H1 (cell line): ENCODE results near the gene DYNC1I2. TPM values are rescaled to one million over a fixed set of nuclear protein-coding genes. Genes with fewer than 3 reads are reported as not detected.

Experiments
- CTCF ChIA-PET: fragments of 300-600 bp; sonication (Branson Sonifier 250); formaldehyde crosslinking; loops from one replicate; lab custom pipeline; 2021; ENCODE audit not compliant: partially characterized antibody; lab: Charles Lee
- POLR2A ChIA-PET: fragments of 300-600 bp; sonication (Branson Sonifier 250); formaldehyde crosslinking; loops from one replicate; lab custom pipeline; 2021; ENCODE audit warnings: inconsistent platforms; ENCODE audit not compliant: partially characterized antibody; lab: Charles Lee
- DNase-seq, 2 experiments: peaks; one replicate each; pipeline versions ENCODE4 v3.0.0 to v3.0.0-alpha.2; 2010 to 2022; ENCODE audit warnings: low spot score in 2 of 2, low read depth in 1 of 2, mixed read lengths in 1 of 2
- FAIRE-seq: peaks from 2 replicates; lab custom pipeline; 2011; peaks lifted over from hg19 to GRCh38; lab: Jason Lieb, UNC
- H2AFZ ChIP-seq: 2 replicates; pipeline ENCODE4 v1.8.1; 2012; ENCODE audit warnings: low read length, inconsistent platforms
- H2AK5ac ChIP-seq: 2 replicates; pipeline ENCODE4 v1.6.1; 2013; ENCODE audit warnings: low read depth, low read length
- H2BK120ac ChIP-seq: replicated peaks from 2 replicates; pipeline ENCODE3; 2013; ENCODE audit warnings: low read depth, low read length, inconsistent platforms
- H2BK12ac ChIP-seq: 2 replicates; pipeline ENCODE4 v1.6.1; 2013; ENCODE audit warnings: low read depth, low read length
- H2BK15ac ChIP-seq: 2 replicates; pipeline ENCODE4 v1.6.1; 2013; ENCODE audit warnings: low read length
- H2BK20ac ChIP-seq: 2 replicates; pipeline ENCODE4 v1.6.1; 2013; ENCODE audit warnings: low read length
- H2BK5ac ChIP-seq: 2 replicates; pipeline ENCODE4 v1.6.1; 2013; ENCODE audit warnings: low read depth, low read length
- H3K14ac ChIP-seq: 2 replicates; pipeline ENCODE4 v1.6.1; 2013; ENCODE audit warnings: inconsistent platforms; ENCODE audit not compliant: insufficient read length
- H3K18ac ChIP-seq: 2 replicates; pipeline ENCODE4 v1.6.1; 2013; ENCODE audit warnings: low read length; ENCODE audit errors: extremely low read depth
- H3K23ac ChIP-seq: 2 replicates; pipeline ENCODE4 v1.6.1; 2013; ENCODE audit warnings: inconsistent platforms; ENCODE audit not compliant: insufficient read length
- H3K23me2 ChIP-seq: 2 replicates; pipeline ENCODE4 v1.6.1; 2013; ENCODE audit warnings: low read depth, low read length
- H3K27ac ChIP-seq: 2 replicates; pipeline ENCODE4 v1.6.1; 2011; ENCODE audit warnings: low read depth, low read length, inconsistent platforms
- H3K27me3 ChIP-seq, 4 experiments: replicated peaks in 1 of 4; 1 replicate in 1 of 4; 2 replicates in 3 of 4; pipeline versions ENCODE4 v1.6.1 to v1.8.1; 2011 to 2013; ENCODE audit warnings: low read length in 3 of 4, mild to moderate bottlenecking in 3 of 4, inconsistent platforms in 2 of 4, mixed read lengths in 2 of 4, moderate library complexity in 1 of 4; ENCODE audit not compliant: control insufficient read depth in 3 of 4, insufficient read depth in 3 of 4; ENCODE audit errors: extremely low read depth in 1 of 4
- H3K36me3 ChIP-seq, 4 experiments: 2 replicates each; pipeline versions ENCODE4 v1.6.1 to v1.8.1; 2011 to 2013; ENCODE audit warnings: mild to moderate bottlenecking in 4 of 4, low read length in 3 of 4, moderate library complexity in 2 of 4, control low read depth in 1 of 4, inconsistent platforms in 1 of 4; ENCODE audit not compliant: insufficient read depth in 4 of 4, control insufficient read depth in 2 of 4
- H3K4ac ChIP-seq: replicated peaks from 2 replicates; pipeline ENCODE3; 2013; ENCODE audit warnings: low read length, low read depth, mixed read lengths, inconsistent platforms; ENCODE audit not compliant: insufficient read length
- H3K4me1 ChIP-seq, 4 experiments: replicated peaks in 1 of 4; 1 replicate in 1 of 4; 2 replicates in 3 of 4; pipeline versions ENCODE4 v1.6.1 to v1.8.1; 2011 to 2013; ENCODE audit warnings: low read length in 3 of 4, inconsistent platforms in 2 of 4, mixed read lengths in 1 of 4; ENCODE audit not compliant: insufficient read depth in 4 of 4, control insufficient read depth in 3 of 4
- H3K4me2 ChIP-seq, 2 experiments: 2 replicates each; pipeline versions ENCODE4 v1.6.1 to v1.8.1; 2011 to 2013; ENCODE audit warnings: low read depth in 2 of 2, low read length in 2 of 2, control low read depth in 1 of 2, inconsistent platforms in 1 of 2, mild to moderate bottlenecking in 1 of 2; ENCODE audit not compliant: insufficient read depth in 1 of 2
- H3K4me3 ChIP-seq, 4 experiments: fragments of 200-600, 300-600 bp in 1 of 4; sonication (generic), shearing (Covaris generic), sonication (Bioruptor Twin) in 1 of 4; 2 replicates each; pipeline versions ENCODE4 v1.5.1 to v1.8.1; 2011 to 2016; ENCODE audit warnings: low read length in 4 of 4, low read depth in 3 of 4, control low read depth in 2 of 4, inconsistent platforms in 2 of 4, mild to moderate bottlenecking in 2 of 4, mixed read lengths in 1 of 4, moderate library complexity in 1 of 4; ENCODE audit not compliant: insufficient read depth in 2 of 4; ENCODE audit errors: extremely low read depth in 1 of 4
- H3K56ac ChIP-seq: replicated peaks from 2 replicates; pipeline ENCODE3; 2013; ENCODE audit warnings: low read depth, mild to moderate bottlenecking, mixed read lengths, low read length, inconsistent platforms; ENCODE audit not compliant: insufficient read length
- H3K79me1 ChIP-seq: 2 replicates; pipeline ENCODE4 v1.6.1; 2013; ENCODE audit warnings: low read depth, low read length, control low read depth
- H3K79me2 ChIP-seq, 2 experiments: 2 replicates each; pipeline versions ENCODE4 v1.6.1 to v1.8.1; 2012 to 2013; ENCODE audit warnings: low read length in 2 of 2, mild to moderate bottlenecking in 2 of 2, inconsistent platforms in 1 of 2; ENCODE audit not compliant: insufficient read depth in 2 of 2, control insufficient read depth in 1 of 2
- H3K9ac ChIP-seq, 4 experiments: replicated peaks in 1 of 4; 1 replicate in 1 of 4; 2 replicates in 3 of 4; pipeline versions ENCODE4 v1.6.1 to v1.8.1; 2011 to 2013; ENCODE audit warnings: low read depth in 3 of 4, low read length in 3 of 4, control low read depth in 2 of 4, mild to moderate bottlenecking in 2 of 4, moderate library complexity in 2 of 4, inconsistent platforms in 1 of 4; ENCODE audit errors: extremely low read depth in 1 of 4
- H3K9me3 ChIP-seq, 2 experiments: 2 replicates each; pipeline versions ENCODE4 v1.6.1 to v1.8.1; 2012 to 2013; ENCODE audit warnings: mild to moderate bottlenecking in 2 of 2, moderate library complexity in 2 of 2, control low read depth in 1 of 2, inconsistent platforms in 1 of 2, low read depth in 1 of 2, low read length in 1 of 2, mixed read lengths in 1 of 2; ENCODE audit not compliant: insufficient read depth in 2 of 2
- H4K20me1 ChIP-seq, 2 experiments: replicated peaks in 1 of 2; 2 replicates each; pipeline versions ENCODE3 to v1.8.1; 2011 to 2013; ENCODE audit warnings: inconsistent platforms in 2 of 2, low read length in 2 of 2, mild to moderate bottlenecking in 1 of 2; ENCODE audit not compliant: insufficient read depth in 2 of 2, control insufficient read depth in 1 of 2
- H4K5ac ChIP-seq: 2 replicates; pipeline ENCODE4 v1.6.1; 2013; ENCODE audit warnings: low read length, low read depth, mixed read lengths, inconsistent platforms; ENCODE audit not compliant: insufficient read length
- H4K8ac ChIP-seq: 2 replicates; pipeline ENCODE4 v1.8.0; 2013; ENCODE audit warnings: mild to moderate bottlenecking, moderate library complexity, low read length, inconsistent platforms; ENCODE audit not compliant: insufficient read depth; ENCODE audit errors: extremely low read depth
- H4K91ac ChIP-seq: replicated peaks from 2 replicates; pipeline ENCODE3; 2013; ENCODE audit warnings: low read length, mixed read lengths, inconsistent platforms; ENCODE audit not compliant: insufficient read length
- BCL11A ChIP-seq, 2 experiments: IDR thresholded peaks; one replicate each; pipeline ENCODE4 v1.6.1; 2011; ENCODE audit warnings: low read depth in 2 of 2, low read length in 2 of 2, mild to moderate bottlenecking in 2 of 2
- CREB1 ChIP-seq: IDR thresholded peaks from 2 replicates; pipeline ENCODE4 v1.6.1; 2012; ENCODE audit warnings: inconsistent platforms
- FOSL1 ChIP-seq: IDR thresholded peaks from 2 replicates; pipeline ENCODE4 v1.6.1; 2011; ENCODE audit warnings: mild to moderate bottlenecking, low read depth, low read length, moderate library complexity; ENCODE audit not compliant: insufficient read depth
- HDAC6 ChIP-seq: IDR thresholded peaks from one replicate; pipeline ENCODE4 v1.7.1; 2012; ENCODE audit warnings: low read depth, mild to moderate bottlenecking, inconsistent platforms, low read length, moderate library complexity
- SAP30 ChIP-seq: fragments of 300-600 bp; sonication (generic); IDR thresholded peaks from 2 replicates; pipeline ENCODE4 v1.7.1; 2012; ENCODE audit warnings: low read length, moderate library complexity, mild to moderate bottlenecking, inconsistent platforms; ENCODE audit not compliant: insufficient read depth, insufficient replicate concordance
- SIN3A ChIP-seq, 2 experiments: IDR thresholded peaks in 1 of 2; conservative IDR thresholded peaks in 1 of 2; 2 replicates each; pipeline ENCODE4 v1.6.1; 2011 to 2012; ENCODE audit warnings: low read length in 2 of 2, improper control_type of control experiment in 1 of 2, low read depth in 1 of 2, mild to moderate bottlenecking in 1 of 2
- SIX5 ChIP-seq: IDR thresholded peaks from 2 replicates; pipeline ENCODE4 v1.6.1; 2011; ENCODE audit warnings: mild to moderate bottlenecking, low read depth, low read length
- SRF ChIP-seq: IDR thresholded peaks from 2 replicates; pipeline ENCODE4 v1.6.1; 2011; ENCODE audit warnings: mild to moderate bottlenecking, low read depth, low read length, moderate library complexity
- WGBS, 2 experiments: shearing (Covaris generic) in 1 of 2; methylation state at CpG; one replicate each; pipeline versions ENCODE4 v1.1.6 to v1.1.7; 2013 to 2015; ENCODE audit warnings: low lambda C conversion rate in 2 of 2, mixed read lengths in 2 of 2, inconsistent platforms in 1 of 2, low coverage in 1 of 2, missing lambda C conversion rate in 1 of 2; ENCODE audit not compliant: insufficient replicate concordance in 2 of 2, insufficient coverage in 1 of 2, insufficient read length in 1 of 2; ENCODE audit errors: extremely low coverage in 1 of 2, missing lambda C conversion rate in 1 of 2; 5-methylcytosine and 5-hydroxymethylcytosine counted together
- polyA plus RNA-seq, 7 experiments: library from polyadenylated mRNA; depleted of rRNA in 3 of 7; stranded (reverse) in 5 of 7; unstranded in 2 of 7; fragments of >200 nt in 5 of 7; fragments of 200-250 nt in 2 of 7; gene quantifications; 1 replicate in 5 of 7; 2 replicates in 1 of 7; 4 replicates in 1 of 7; pipeline versions ENCODE4 v1.2.1 to v1.2.3, GENCODE V29; 2011 to 2013; ENCODE audit warnings: missing spikeins in 2 of 7, mixed read lengths in 2 of 7
- total RNA-seq: library from RNA; stranded (reverse); fragmentation: NEBNext Ultra II Directional; extraction: Animal tissue kit (Norgen Biotek cat#: 25700); gene quantifications from 2 replicates; pipeline ENCODE4 v1.2.1, GENCODE V29; 2021

DYNC1I2 gene
- total and polyA plus RNA-seq, 2 of the 8 experiments (the other 6 are each of a cell fraction or from before 2014, with no cell fraction given): 67.3 to 68.1 TPM

DNA sequence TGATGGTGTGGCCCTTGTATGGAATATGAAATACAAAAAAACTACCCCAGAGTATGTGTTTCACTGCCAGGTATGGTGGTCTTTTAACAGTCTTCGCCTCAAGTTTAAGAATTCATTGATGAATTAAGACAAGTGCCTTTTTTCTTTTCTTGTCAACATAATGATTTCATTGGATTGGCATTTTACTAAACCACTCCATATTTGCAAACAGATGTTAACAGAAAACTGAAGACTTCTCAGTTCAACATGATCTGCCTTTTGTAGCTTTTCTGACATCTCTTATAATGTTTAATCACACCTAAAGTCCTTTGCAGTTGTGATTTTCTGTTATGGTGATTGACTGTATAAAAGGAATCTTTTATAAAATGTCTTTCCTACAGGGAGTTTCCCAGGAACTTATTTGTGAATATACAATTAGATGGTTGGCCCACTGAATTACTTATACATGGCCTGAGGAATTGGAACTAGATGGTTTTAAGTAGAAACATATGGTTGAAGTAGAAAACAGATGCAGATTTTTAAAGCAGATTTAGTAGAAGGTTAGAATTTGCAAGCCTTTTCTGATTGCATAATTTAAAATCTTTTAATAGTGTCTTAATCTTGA is 39.7 kb downstream of the DYNC1I2 start:
- Histone ChIP-seq H3K27me3 (no peaks in the 10 kb centered on the region), H3K36me3 (peaks cover 3 to 46% (median 23%) of the 10 kb centered on the region in 4 experiments; a peak in 6 of 8 replicates), H2BK12ac (no peak overlapping the region), H3K23ac (no peak overlapping the region), H4K20me1 (peaks cover 3 to 5% of the 10 kb centered on the region in 2 experiments), H2BK20ac (no peak overlapping the region), H3K4me2 (no peak overlapping the region), H2BK120ac (no peak overlapping the region), H3K4me1 (peaks cover 0 to 3% (median 0%) of the 10 kb centered on the region in 4 experiments; a peak in 1 of 7 replicates), H3K56ac (no peak overlapping the region), H2BK15ac (no peak overlapping the region), H2AFZ (no peak overlapping the region), H3K23me2 (no peaks in the 10 kb centered on the region), H4K8ac (no peak overlapping the region), H4K91ac (no peak overlapping the region), H3K9me3 (no peaks in the 10 kb centered on the region), H3K9ac (no peak overlapping the region), H2BK5ac (no peak overlapping the region), H3K18ac (no peak overlapping the region), H3K27ac (no peak overlapping the region), H2AK5ac (no peak overlapping the region), H3K4ac (no peak overlapping the region), H3K79me1 (no peaks in the 10 kb centered on the region)
- ChIA-PET POLR2A (no interaction called here), CTCF (no interaction called here)
- 90% methylated on average over 1 of the region's 1 CpG; no CpG with 5 or more reads in 1 of the 2 experiments for WGBS, 2 experiments
- DNase-seq (no peak), FAIRE-seq (no peak)
- no peak for TF ChIP-seq SAP30
- TF ChIP-seq SIX5: no peak
- TF ChIP-seq HDAC6: no peak
- no peak for TF ChIP-seq BCL11A (IDR thresholded peaks at IDR 0.05; ENCODE audit: low read depth in 2 of 2, low read length in 2 of 2)
- TF ChIP-seq SRF: no peak
- TF ChIP-seq CREB1: no peak
- no peak for TF ChIP-seq SIN3A (conservative IDR thresholded peaks at IDR 0.05 in 1 of 2, IDR thresholded peaks at IDR 0.05 in 1 of 2; ENCODE audit: low read depth in 1 of 2, low read length in 2 of 2)
- no peak for TF ChIP-seq FOSL1
- TF ChIP-seq, all 59 proteins: peak for 0
- Histone ChIP-seq H3K14ac (no peak overlapping the region), H3K4me3 (no peak overlapping the region), H3K79me2 (no peaks in the 10 kb centered on the region), H4K5ac (no peak overlapping the region)
